Kidney (tissue), 14 donors: Measurements from ENCODE around the gene BSG. TPM values are rescaled to one million over a fixed set of nuclear protein-coding genes. Genes with fewer than 3 reads are reported as not detected.
"Not testable (repeated sequence)": the region's sequence is repeated elsewhere in the genome, so short reads cannot be mapped to it uniquely, and the experiment has no call there.

Experiments
- DNase-seq, 5 donors: peaks; one replicate each; pipeline ENCODE4 v3.0.0-alpha.2; 2013 to 2020
- FAIRE-seq: peaks from 2 replicates; lab custom pipeline; 2012; peaks lifted over from hg19 to GRCh38; lab: Jason Lieb, UNC
- H3K27ac ChIP-seq, 2 donors: one replicate each; pipeline ENCODE4 v1.7.0; 2013; ENCODE audit warnings: low read depth in 2 of 2, low read length in 2 of 2, inconsistent platforms in 1 of 2
- H3K27me3 ChIP-seq: one replicate; pipeline ENCODE4 v1.7.1; 2013; ENCODE audit warnings: low read length, inconsistent platforms; ENCODE audit not compliant: control insufficient read depth, insufficient read depth
- H3K36me3 ChIP-seq, 3 donors: one replicate each; pipeline versions ENCODE4 v1.7.0 to v1.7.1; 2013; ENCODE audit warnings: low read length in 3 of 3, control low read depth in 1 of 3, inconsistent platforms in 1 of 3; ENCODE audit not compliant: insufficient read depth in 3 of 3, control insufficient read depth in 2 of 3
- H3K4me1 ChIP-seq, 3 donors: one replicate each; pipeline versions ENCODE4 v1.7.0 to v1.7.1; 2013; ENCODE audit warnings: low read length in 3 of 3, inconsistent platforms in 1 of 3, low read depth in 1 of 3; ENCODE audit not compliant: control insufficient read depth in 2 of 3, insufficient read depth in 2 of 3
- H3K4me3 ChIP-seq, 3 donors: one replicate each; pipeline versions ENCODE4 v1.7.0 to v1.8.1; 2013; ENCODE audit warnings: low read length in 3 of 3, control low read depth in 1 of 3, inconsistent platforms in 1 of 3
- H3K9ac ChIP-seq, 3 donors: one replicate each; pipeline versions ENCODE4 v1.7.0 to v1.7.1; 2013; ENCODE audit warnings: low read length in 3 of 3, control low read depth in 1 of 3, inconsistent platforms in 1 of 3
- H3K9me3 ChIP-seq, 3 donors: one replicate each; pipeline versions ENCODE4 v1.7.0 to v1.7.1; 2013; ENCODE audit warnings: low read length in 3 of 3, control low read depth in 1 of 3, inconsistent platforms in 1 of 3; ENCODE audit not compliant: control insufficient read depth in 2 of 3, insufficient read depth in 1 of 3
- intact Hi-C: fragments of 100-400 bp; cut with DNase I; formaldehyde crosslinking; loops from one replicate; pipeline ENCODE4 v1.11.1; 2022
- polyA plus RNA-seq: library from polyadenylated mRNA; stranded (reverse); fragments of 350-450 nt; fragmentation: Illumina TruSeq; extraction: RNeasy Lipid Tissue Mini Kit (QIAGEN cat#74804); gene quantifications from one replicate; pipeline ENCODE4 v1.2.3, GENCODE V29; 2014; ENCODE audit warnings: low read depth, low replicate concordance; ENCODE audit not compliant: insufficient read depth
- total RNA-seq: library from RNA; stranded (reverse); fragmentation: NEBNext Ultra II Directional; extraction: Animal tissue kit (Norgen Biotek cat#: 25700); gene quantifications from one replicate; pipeline ENCODE4 v1.2.1, GENCODE V29; 2021
- TF ChIP-seq, protein P1 (sequence below): IDR thresholded peaks from 3 replicates; pipeline ENCODE4 v1.5.1; 2012; ENCODE audit warnings: mild to moderate bottlenecking, moderate library complexity, borderline replicate concordance; ENCODE audit not compliant: insufficient read depth; ENCODE audit errors: extremely low read depth
- donor health status: control.
- donor health status: control.
- donor health status: control.
- donor health status: control.
- donor health status: control.
- donor health status: DM: yes; HTN: yes; CAD: no.
- donor health status: Normal renal cell carcinoma (clear cell type).

Gene BSG
- total and polyA plus RNA-seq, 2 donors from 2014 or later = 554 to 984 TPM

DNA sequence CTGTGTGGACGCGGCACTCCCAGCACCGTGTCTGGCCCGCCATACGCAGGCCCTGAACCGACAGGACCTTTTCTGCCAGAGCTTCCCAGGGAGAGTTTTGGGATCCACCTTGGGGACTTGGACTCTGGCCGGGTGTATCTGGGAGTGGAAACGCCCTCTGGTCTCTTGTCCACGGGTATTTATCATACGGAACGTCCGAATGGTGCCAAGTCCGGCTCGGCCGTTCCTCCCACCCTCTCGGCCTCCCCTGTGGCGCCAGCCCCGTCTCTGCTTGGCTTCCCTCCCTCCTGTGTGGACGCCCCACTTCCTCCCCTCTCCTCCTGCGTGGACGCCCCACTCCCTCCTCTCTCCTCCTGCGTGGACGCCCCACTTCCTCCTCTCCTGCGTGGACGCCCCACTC, 29.4 kb downstream of the BSG start:
- Histone ChIP-seq H3K36me3 (no peaks in the 10 kb centered on the region), H3K27me3 (no peaks in the 10 kb centered on the region), H3K27ac (no peak overlapping the region), H3K4me3 (no peak overlapping the region), H3K4me1 (no peaks in the 10 kb centered on the region), H3K9ac (no peak overlapping the region), H3K9me3 (no peaks in the 10 kb centered on the region)
- DNase-seq = no peak
- intact Hi-C loops = no loop called here
- no peak for FAIRE-seq
- TF ChIP-seq, protein P1, sequence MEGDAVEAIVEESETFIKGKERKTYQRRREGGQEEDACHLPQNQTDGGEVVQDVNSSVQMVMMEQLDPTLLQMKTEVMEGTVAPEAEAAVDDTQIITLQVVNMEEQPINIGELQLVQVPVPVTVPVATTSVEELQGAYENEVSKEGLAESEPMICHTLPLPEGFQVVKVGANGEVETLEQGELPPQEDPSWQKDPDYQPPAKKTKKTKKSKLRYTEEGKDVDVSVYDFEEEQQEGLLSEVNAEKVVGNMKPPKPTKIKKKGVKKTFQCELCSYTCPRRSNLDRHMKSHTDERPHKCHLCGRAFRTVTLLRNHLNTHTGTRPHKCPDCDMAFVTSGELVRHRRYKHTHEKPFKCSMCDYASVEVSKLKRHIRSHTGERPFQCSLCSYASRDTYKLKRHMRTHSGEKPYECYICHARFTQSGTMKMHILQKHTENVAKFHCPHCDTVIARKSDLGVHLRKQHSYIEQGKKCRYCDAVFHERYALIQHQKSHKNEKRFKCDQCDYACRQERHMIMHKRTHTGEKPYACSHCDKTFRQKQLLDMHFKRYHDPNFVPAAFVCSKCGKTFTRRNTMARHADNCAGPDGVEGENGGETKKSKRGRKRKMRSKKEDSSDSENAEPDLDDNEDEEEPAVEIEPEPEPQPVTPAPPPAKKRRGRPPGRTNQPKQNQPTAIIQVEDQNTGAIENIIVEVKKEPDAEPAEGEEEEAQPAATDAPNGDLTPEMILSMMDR = no peak

DNA sequence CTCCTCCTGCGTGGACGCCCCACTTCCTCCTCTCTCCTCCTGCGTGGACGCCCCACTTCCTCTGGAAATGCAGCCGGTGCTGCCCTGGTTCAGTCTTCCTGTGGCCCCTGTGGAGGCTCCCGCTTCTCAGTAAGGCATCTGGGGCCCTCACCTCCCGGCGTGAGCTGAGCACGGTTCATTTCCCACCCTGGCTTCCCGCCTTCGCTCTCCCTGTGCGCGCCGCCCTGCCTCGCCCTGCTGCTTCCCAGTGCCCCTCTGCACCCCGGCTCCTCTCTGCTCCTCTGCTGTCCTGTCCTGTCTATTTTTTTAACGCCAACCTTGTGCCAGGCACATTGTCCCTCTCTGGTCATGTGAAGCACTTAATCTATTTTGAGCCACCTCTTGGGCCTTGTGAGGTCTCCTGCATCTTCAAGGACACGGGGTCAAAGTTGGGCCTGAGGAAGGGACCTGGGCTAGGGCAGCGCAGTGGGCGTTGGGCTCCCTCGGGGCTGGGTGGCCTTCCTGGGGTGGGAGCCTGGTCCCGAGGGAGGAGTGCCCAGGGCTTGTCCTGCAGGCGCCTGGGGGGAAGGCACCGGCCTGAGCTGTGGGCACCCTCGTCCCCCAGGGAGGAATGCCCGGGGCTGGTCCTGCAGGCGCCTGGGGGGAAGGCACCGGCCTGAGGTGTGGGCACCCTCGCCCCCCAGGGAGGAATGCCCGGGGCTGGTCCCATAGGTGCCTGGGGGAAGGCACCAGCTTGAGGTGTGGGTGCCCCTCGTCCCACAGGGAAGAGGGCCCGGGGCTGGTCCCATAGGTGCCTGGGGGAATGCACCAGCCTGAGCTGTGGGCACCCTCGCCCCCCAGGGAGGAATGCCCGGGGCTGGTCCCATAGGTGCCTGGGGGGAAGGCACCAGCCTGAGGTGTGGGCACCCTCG, 30.2 kb downstream of the BSG start:
- Histone ChIP-seq H3K9me3 (no peaks in the 10 kb centered on the region), H3K36me3 (no peaks in the 10 kb centered on the region), H3K9ac (no peak overlapping the region), H3K27me3 (no peaks in the 10 kb centered on the region), H3K27ac (no peak overlapping the region), H3K4me3 (no peak overlapping the region), H3K4me1 (no peaks in the 10 kb centered on the region)
- DNase-seq = no peak
- intact Hi-C loops = no loop called here
- TF ChIP-seq, protein P1 = no peak
- FAIRE-seq = no peak

DNA sequence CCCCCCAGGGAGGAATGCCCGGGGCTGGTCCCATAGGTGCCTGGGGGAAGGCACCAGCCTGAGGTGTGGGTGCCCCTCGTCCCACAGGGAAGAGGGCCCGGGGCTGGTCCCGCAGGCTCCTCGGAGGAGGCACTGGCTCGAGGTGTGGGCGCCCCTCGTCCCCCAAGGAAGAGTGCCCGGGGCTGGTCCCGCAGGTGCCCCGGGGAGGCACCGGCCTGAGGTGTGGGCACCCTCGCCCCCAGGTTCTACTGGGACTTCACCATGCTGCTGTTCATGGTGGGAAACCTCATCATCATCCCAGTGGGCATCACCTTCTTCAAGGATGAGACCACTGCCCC, 30.9 kb downstream of the BSG start:
- H3K4me3 ChIP-seq, H3K4me1 ChIP-seq, H3K9me3 ChIP-seq, H3K27ac ChIP-seq, intact Hi-C loops, H3K27me3 ChIP-seq, H3K36me3 ChIP-seq, FAIRE-seq, DNase-seq, H3K9ac ChIP-seq: not testable (repeated sequence)

DNA sequence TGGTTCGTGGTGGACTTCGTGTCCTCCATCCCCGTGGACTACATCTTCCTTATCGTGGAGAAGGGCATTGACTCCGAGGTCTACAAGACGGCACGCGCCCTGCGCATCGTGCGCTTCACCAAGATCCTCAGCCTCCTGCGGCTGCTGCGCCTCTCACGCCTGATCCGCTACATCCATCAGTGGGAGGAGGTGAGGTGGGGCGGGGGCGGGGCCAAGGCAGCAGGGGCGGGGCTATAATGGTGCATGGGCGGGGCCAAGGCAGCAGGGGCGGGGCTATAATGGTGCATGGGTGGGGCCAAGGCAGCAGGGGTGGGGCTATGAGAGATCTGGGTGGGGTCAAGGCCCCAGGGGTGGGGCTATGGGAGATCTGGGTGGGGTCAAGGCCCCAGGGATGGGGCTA, 31.4 kb downstream of the BSG start:
- H3K27me3 ChIP-seq, H3K27ac ChIP-seq, H3K4me3 ChIP-seq, DNase-seq, FAIRE-seq, H3K9me3 ChIP-seq, intact Hi-C loops, H3K9ac ChIP-seq, H3K36me3 ChIP-seq, H3K4me1 ChIP-seq: not testable (repeated sequence)
